Right renal cortex interstitium (tissue), 3 donors: ENCODE data around the gene ZCCHC24. TPM values are rescaled to one million over a fixed set of nuclear protein-coding genes. Genes with fewer than 3 reads are reported as not detected.

Experiments
- DNase-seq, 3 donors: peaks; one replicate each; pipeline ENCODE4 v3.0.0-alpha.2; 2013; ENCODE audit warnings: low read depth in 3 of 3, low spot score in 2 of 3
- polyA plus RNA-seq, 3 donors: library from polyadenylated mRNA; unstranded; fragments of 120-200 nt; gene quantifications; one replicate each; pipeline ENCODE4 v1.2.1, GENCODE V29; 2013; ENCODE audit not compliant: insufficient read length in 3 of 3

ZCCHC24 gene
- polyA plus RNA-seq = 10 to 100 TPM; 20.8 to 23.0 (median 22.5) TPM

GRCh38 chr10:79445161-79445976 lies at the start of gene ZCCHC24:
Gene ZCCHC24 (minus strand): TSS chr10:79445624. CDS start chr10:79445440, 184 bp downstream.
- peak; percentile 86 to 93 (median 92) for DNase-seq

DNA sequence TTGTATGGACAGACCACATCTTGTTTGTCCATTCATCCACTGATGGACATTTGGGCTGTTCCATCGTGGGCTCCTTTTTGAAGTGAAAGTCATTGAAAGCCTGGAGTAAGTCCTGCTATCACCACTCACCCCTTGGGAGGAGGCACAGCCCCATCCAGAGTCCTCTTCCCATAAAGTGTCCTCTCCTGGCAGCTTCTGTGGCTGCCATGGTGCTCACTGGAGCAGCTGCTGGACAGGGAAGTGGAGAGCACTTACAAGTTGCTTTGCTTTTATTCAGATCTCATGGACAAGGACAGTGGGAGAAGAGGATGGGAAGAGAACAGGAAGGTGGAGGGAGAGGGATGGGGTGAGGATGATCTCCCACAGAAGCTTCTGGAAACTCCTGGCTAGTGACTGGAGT lies 48.4 kb upstream of the ZCCHC24 start:
- no peak for DNase-seq

DNA sequence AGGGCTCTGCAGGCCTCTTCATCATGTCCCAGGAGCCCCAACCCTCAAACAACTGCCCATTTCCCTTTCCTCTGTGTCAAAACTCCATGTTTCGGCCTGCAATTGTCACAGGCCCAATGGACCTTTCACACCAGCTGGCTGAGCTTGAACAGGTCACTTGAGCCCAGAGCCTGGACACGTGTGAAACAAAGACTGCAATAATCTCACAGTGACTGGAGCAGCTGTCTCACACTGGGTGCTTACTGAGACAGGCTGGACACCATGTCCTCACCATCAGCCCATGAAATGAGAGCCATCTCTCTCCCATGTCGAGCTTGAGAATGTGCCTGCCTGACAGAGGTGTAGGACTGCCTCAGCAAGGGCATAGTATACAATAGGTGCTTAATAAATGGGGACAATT lies 47.4 kb upstream of the ZCCHC24 start:
- DNase-seq = no peak

- DNase-seq = no peak
These were observed 46.8 kb upstream of the ZCCHC24 start for GRCh38 chr10:79492256-79492655.

DNA sequence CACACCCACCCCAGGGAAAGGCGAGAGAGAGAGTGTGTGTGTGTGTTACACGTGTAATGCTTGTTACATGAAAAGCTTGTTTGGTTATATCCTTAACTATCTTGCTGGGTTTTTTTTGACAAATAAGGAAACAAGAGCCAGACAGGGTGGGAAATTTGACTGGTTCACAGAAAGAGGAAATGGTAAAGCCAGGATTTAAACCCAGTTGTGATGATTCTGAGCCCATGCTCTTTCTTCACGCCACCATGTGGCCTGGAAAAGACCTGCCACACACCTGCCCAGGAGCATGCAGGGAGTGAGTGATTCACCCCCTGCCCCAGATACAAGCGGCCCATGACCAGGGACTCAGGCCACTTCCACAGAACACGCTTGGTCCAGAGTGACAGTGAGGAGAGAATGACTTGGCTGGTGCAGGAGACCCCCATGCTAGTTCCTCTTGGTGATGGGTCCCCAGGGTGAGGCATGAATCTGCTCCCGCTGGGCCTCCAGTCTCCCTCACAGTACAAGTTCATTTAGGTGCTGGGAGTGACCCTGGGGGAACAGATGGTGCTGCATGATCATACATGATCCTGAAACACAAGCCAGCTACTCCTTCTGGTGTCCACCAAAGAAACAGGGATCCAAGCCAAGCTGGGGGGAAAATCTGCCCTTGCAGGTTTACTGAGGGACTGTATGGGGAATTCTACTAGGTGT lies 45.9 kb upstream of the ZCCHC24 start:
- no peak for DNase-seq

GRCh38 chr10:79490400-79491142 lies 45.1 kb upstream of the ZCCHC24 start:
- DNase-seq = peak; percentile 45 to 55 (median 50)

GRCh38 chr10:79488870-79489269 lies 43.4 kb upstream of the ZCCHC24 start:
- no peak for DNase-seq

GRCh38 chr10:79488336-79488735 lies 42.9 kb upstream of the ZCCHC24 start:
- DNase-seq = no peak

GRCh38 chr10:79487296-79488194 lies 42.1 kb upstream of the ZCCHC24 start:
- DNase-seq = no peak

- DNase-seq = no peak
These were observed 39.1 kb upstream of the ZCCHC24 start for GRCh38 chr10:79484476-79484875.

- DNase-seq = no peak
These were observed 38.5 kb upstream of the ZCCHC24 start for GRCh38 chr10:79483948-79484347.

DNA sequence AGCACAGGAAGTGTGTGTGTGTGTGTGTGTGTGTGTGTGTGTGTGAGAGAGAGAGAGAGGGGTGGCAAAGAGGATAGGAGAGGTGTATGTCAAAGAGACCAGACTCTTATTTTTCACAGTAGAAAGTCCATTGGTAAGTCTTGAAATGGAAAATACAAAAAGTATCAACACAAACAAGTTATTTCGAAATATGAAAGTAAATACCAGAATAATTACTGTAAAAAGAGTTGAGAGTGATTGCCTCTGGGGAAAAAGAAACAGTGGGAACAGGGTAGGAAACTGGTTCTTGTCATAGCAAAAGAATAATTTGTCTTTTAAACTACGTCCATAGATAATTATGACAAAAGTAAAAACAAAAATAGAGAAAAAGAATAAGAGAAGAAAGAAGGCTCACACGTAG lies 37.9 kb upstream of the ZCCHC24 start:
- no peak for DNase-seq

- no peak for DNase-seq
These were observed 37.3 kb upstream of the ZCCHC24 start for GRCh38 chr10:79482741-79483140.

- no peak for DNase-seq
These were observed 36.9 kb upstream of the ZCCHC24 start for GRCh38 chr10:79482304-79482703.

DNA sequence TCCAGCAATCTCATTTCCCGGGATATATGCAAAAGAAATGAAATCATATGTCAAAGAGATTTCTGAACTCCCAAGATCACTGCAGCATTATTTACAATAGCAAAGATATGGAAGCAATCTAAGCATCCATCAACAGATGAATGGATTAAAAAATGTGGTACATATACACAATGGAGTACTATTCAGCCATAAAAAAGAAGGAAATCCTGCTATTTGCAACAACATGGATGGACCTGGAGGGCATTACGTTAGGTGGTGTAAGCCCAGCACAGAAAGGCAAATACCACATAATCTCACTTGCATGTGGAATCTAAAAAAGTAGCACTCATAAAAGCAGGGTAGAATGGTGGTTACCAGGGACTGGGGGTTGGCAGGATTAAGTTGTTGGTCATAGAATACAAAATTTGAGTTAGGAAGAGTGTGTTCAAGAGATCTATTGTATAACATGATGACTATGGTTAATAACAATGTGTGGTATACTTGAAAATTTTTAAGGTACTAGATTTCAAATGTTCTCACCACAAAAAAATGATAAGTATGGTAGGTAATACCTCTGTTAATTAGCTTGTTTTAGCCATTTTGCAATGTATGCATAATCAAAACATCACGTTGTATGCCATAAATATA lies 34.0 kb upstream of the ZCCHC24 start:
- DNase-seq = no peak

DNA sequence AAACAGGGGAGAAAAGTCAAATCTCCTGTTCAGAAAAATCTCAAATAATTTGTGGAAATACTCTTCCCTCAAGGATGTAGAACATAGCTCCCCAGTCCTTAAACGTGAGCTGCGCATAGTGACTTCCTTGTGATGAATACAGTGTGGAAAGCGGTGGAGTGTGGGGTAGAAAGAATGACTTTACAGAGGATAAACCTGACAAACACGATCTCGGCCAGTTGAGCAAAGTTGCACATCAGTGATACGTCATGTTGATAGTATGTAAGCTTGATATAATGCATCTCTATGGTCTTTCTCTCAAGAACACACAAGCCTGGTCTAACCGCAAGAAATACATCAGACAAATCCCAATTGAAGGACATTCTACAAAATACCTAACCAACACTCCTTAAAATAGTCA lies 32.0 kb upstream of the ZCCHC24 start:
- no peak for DNase-seq

DNA sequence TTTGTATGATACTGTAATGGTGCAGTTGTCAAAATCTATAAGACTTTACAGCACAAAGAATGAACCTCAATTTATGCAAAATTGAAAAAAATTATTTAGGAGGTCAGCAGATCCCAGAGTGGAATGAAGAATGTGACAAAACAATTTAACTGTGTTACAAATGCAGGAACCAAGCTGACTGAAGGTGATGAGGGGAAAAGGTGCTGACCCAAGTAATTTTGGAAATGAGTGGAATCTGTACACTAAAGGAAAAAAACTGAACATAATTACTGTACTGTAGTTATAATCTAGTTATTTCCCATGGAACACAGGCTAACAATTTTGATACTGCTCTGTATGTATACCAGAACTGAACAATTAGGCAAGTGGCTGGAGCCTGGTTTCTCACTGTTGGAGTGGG lies 31.2 kb upstream of the ZCCHC24 start:
- no peak for DNase-seq

- DNase-seq = no peak
These were observed 30.5 kb upstream of the ZCCHC24 start for GRCh38 chr10:79475877-79476276.

- DNase-seq = no peak
These were observed 29.8 kb upstream of the ZCCHC24 start for GRCh38 chr10:79475119-79475653.
